Neural cell (in vitro differentiated cells): Measurements from ENCODE around the gene TIAM2. TPM values are rescaled to one million over a fixed set of nuclear protein-coding genes. Genes with fewer than 3 reads are reported as not detected.
A peak's percentile ranks its signal among the peaks of the same experiment; 100 is the strongest.

ENCODE experiments used
- H2AFZ ChIP-seq: fragments of 200-600, 300-800 bp; sonication (generic), shearing (Covaris generic); 2 replicates; pipeline ENCODE4 v1.6.0; 2014; ENCODE audit warnings: low read depth, mild to moderate bottlenecking, antibody characterized with exemption, low read length, moderate library complexity
- H3F3A ChIP-seq: fragments of 200-600 bp; shearing (Covaris generic); 2 replicates; pipeline ENCODE4 v1.6.1; 2016; ENCODE audit warnings: mild to moderate bottlenecking, moderate library complexity, mixed read lengths, antibody characterized with exemption, low read length; ENCODE audit not compliant: insufficient read depth, poor library complexity, severe bottlenecking
- H3K27ac ChIP-seq: fragments of 200-600, 300-800 bp; sonication (generic), shearing (Covaris generic); 2 replicates; pipeline ENCODE4 v1.5.1; 2014; ENCODE audit warnings: mild to moderate bottlenecking, low read length, moderate library complexity
- H3K27me3 ChIP-seq: fragments of 300-800, 200-600 bp; sonication (generic), shearing (Covaris generic); 2 replicates; pipeline ENCODE4 v1.6.0; 2014; ENCODE audit warnings: mild to moderate bottlenecking, low read depth, low read length, moderate library complexity; ENCODE audit not compliant: insufficient read depth
- H3K36me3 ChIP-seq: fragments of 300-800, 200-600 bp; sonication (generic), shearing (Covaris generic); 2 replicates; pipeline ENCODE4 v1.5.1; 2014; ENCODE audit warnings: mild to moderate bottlenecking, antibody characterized with exemption, low read length, moderate library complexity; ENCODE audit not compliant: insufficient read depth
- H3K4me2 ChIP-seq: fragments of 300-800, 200-600 bp; sonication (generic), shearing (Covaris generic); 2 replicates; pipeline ENCODE4 v1.6.0; 2014; ENCODE audit warnings: mild to moderate bottlenecking, low read length
- H3K4me3 ChIP-seq: fragments of 300-800, 200-600 bp; sonication (generic), shearing (Covaris generic); 2 replicates; pipeline ENCODE4 v1.5.1; 2014; ENCODE audit warnings: mild to moderate bottlenecking, low read length, moderate library complexity
- H3K79me2 ChIP-seq: fragments of 200-600 bp; shearing (Covaris generic); replicated peaks from 2 replicates; pipeline ENCODE4 v1.6.0; 2014; ENCODE audit warnings: mild to moderate bottlenecking, low read length, moderate library complexity; ENCODE audit not compliant: insufficient read depth
- H3K9ac ChIP-seq: fragments of 300-800, 200-600 bp; sonication (generic), shearing (Covaris generic); 2 replicates; pipeline ENCODE4 v1.6.1; 2016; ENCODE audit warnings: mild to moderate bottlenecking, low read length, mixed read lengths
- H3K9me2 ChIP-seq: fragments of 200-600 bp; shearing (Covaris generic); 2 replicates; pipeline ENCODE4 v1.6.1; 2016; ENCODE audit warnings: mild to moderate bottlenecking, low read length, mixed read lengths; ENCODE audit not compliant: insufficient read depth
- H3K9me3 ChIP-seq: fragments of 200-600, 300-800 bp; sonication (generic), shearing (Covaris generic); 2 replicates; pipeline ENCODE4 v1.6.1; 2016; ENCODE audit warnings: mild to moderate bottlenecking, mixed run types, low read length, moderate library complexity, mixed read lengths
- H4K20me1 ChIP-seq: fragments of 200-600 bp; shearing (Covaris generic); 2 replicates; pipeline ENCODE4 v1.6.1; 2016; ENCODE audit warnings: mild to moderate bottlenecking, mixed run types; ENCODE audit not compliant: insufficient read depth
- CTCF ChIP-seq: fragments of 450-650 bp; IDR thresholded peaks from 2 replicates; pipeline ENCODE4 v1.5.1; 2014; ENCODE audit warnings: antibody characterized with exemption, mild to moderate bottlenecking, moderate library complexity; ENCODE audit not compliant: poor library complexity, severe bottlenecking
- EP300 ChIP-seq: fragments of 450-650 bp; conservative IDR thresholded peaks from 2 replicates; pipeline ENCODE4 v1.6.1; 2014; ENCODE audit warnings: antibody characterized with exemption, mild to moderate bottlenecking, moderate library complexity; ENCODE audit not compliant: poor library complexity, severe bottlenecking
- EZH2 ChIP-seq: fragments of 200-600, 300-800 bp; shearing (Covaris generic), sonication (generic); IDR thresholded peaks from 2 replicates; pipeline ENCODE4 v1.6.1; 2014; ENCODE audit warnings: antibody characterized with exemption, low read length, borderline replicate concordance, mild to moderate bottlenecking; ENCODE audit not compliant: insufficient read depth, poor library complexity, severe bottlenecking
- MXI1 ChIP-seq: fragments of 450-650 bp; conservative IDR thresholded peaks from 2 replicates; pipeline ENCODE4 v1.6.1; 2014; ENCODE audit warnings: antibody characterized with exemption, mild to moderate bottlenecking; ENCODE audit not compliant: poor library complexity, severe bottlenecking
- POLR2AphosphoS5 ChIP-seq: IDR thresholded peaks from 2 replicates; pipeline ENCODE4 v1.6.1; 2012
- RAD21 ChIP-seq: fragments of 450-650 bp; conservative IDR thresholded peaks from 2 replicates; pipeline ENCODE4 v1.6.1; 2014; ENCODE audit warnings: antibody characterized with exemption, mild to moderate bottlenecking, moderate library complexity
- REST ChIP-seq: IDR thresholded peaks from 2 replicates; pipeline ENCODE4 v1.6.1; 2012; ENCODE audit warnings: borderline replicate concordance
- SMC3 ChIP-seq: fragments of 450-650 bp; conservative IDR thresholded peaks from 2 replicates; pipeline ENCODE4 v1.6.1; 2014; ENCODE audit warnings: antibody characterized with exemption, mild to moderate bottlenecking, moderate library complexity; ENCODE audit not compliant: poor library complexity
- TAF1 ChIP-seq: IDR thresholded peaks from 2 replicates; pipeline ENCODE4 v1.6.1; 2012; ENCODE audit warnings: low read depth
- polyA plus RNA-seq: library from polyadenylated mRNA; depleted of rRNA; stranded (reverse); fragments of >200 nt; gene quantifications from 2 replicates; pipeline ENCODE4 v1.2.3, GENCODE V29; 2014

TIAM2 gene
- polyA plus RNA-seq, 1 donor from 2014 or later, result 73.3 TPM

GRCh38 chr6:154994836-154995253 lies 270 bp upstream of the TIAM2 start:
- Histone ChIP-seq H3K4me2 (no peak overlapping the region), H3K79me2 (no peaks in the 10 kb centered on the region), H2AFZ (no peak overlapping the region), H4K20me1 (no peaks in the 10 kb centered on the region), H3K9me3 (no peaks in the 10 kb centered on the region), H3F3A (no peaks in the 10 kb centered on the region), H3K27ac (no peak overlapping the region), H3K36me3 (no peaks in the 10 kb centered on the region), H3K4me3 (peak overlapping the region; percentile 83), H3K27me3 (peaks cover 16% of the 10 kb centered on the region), H3K9ac (no peak overlapping the region), H3K9me2 (no peaks in the 10 kb centered on the region)
- TF ChIP-seq SMC3 (no peak), EP300 (no peak), POLR2AphosphoS5 (no peak), TAF1 (no peak), REST (no peak), RAD21 (no peak), EZH2 (no peak), CTCF (no peak), MXI1 (no peak)

GRCh38 chr6:154996016-154996590 lies 988 bp downstream of the TIAM2 start:
- H2AFZ ChIP-seq, result no peak overlapping the region
- H3K9me2 ChIP-seq, result no peaks in the 10 kb centered on the region
- H4K20me1 ChIP-seq, result no peaks in the 10 kb centered on the region
- no peaks in the 10 kb centered on the region for H3F3A ChIP-seq
- H3K27me3 ChIP-seq, result peaks cover 16% of the 10 kb centered on the region
- no peak overlapping the region for H3K27ac ChIP-seq
- peak overlapping the region; percentile 68 for H3K4me2 ChIP-seq
- peak overlapping the region; percentile 83 for H3K4me3 ChIP-seq
- H3K9ac ChIP-seq, result peak overlapping the region; percentile 60
- TF ChIP-seq RAD21 (no peak), EZH2 (no peak), MXI1 (no peak), CTCF (no peak), TAF1 (no peak), EP300 (no peak)
- no peaks in the 10 kb centered on the region for H3K36me3 ChIP-seq
- no peaks in the 10 kb centered on the region for H3K79me2 ChIP-seq
- H3K9me3 ChIP-seq, result no peaks in the 10 kb centered on the region
